GM19238 (cell line): ENCODE measurements around the gene CABS1.

Experiments used
- DNase-seq: peaks from one replicate; pipeline ENCODE4 v3.0.0; 2011; ENCODE audit warnings: low spot score; ENCODE audit not compliant: insufficient read length

Gene CABS1

DNA sequence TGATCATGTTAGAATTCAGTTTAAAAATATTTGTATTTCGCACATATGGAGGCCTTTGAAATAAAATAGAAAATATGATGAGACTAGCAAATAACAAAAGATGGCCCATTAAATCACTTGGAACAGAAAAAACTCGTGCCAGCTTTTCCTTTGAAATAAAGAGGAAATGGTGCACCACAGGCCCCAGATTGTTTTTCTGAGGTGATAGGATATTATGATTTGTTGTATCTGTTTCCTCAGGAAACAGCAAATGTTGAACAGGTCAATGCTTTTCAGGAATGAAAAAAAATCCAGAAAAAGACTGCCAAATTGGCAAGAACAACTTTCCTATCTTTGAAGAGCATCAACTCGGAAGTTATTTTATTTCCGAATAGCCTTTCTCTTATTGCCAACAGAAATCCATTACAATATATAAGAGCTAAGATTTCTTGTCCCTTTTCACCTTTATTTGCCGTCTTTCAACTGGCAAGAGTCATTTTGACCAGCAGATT lies 48.0 kb downstream of the CABS1 start, which contains the start of gene SMR3B:
Gene SMR3B, plus strand, starts transcription at position 441 of the 491 bp plus-strand sequence. CDS start 1,380 bp downstream, outside the sequence.
- no peak for DNase-seq
